ENCODE data around the gene ABR.

GRCh38 chr17:1109606-1110540, 69.9 kb downstream of the ABR start:
- TF ChIP-seq CTCF (IDR thresholded peaks at IDR 0.05 in 8 of 11, conservative IDR thresholded peaks at IDR 0.05 in 3 of 11) (peak in 1 of 11 experiments; percentile 2), POLR2A (IDR thresholded peaks at IDR 0.05) (no peak), POLR2AphosphoS5 (IDR thresholded peaks at IDR 0.05) (no peak)

Measured in spleen (tissue), 7 donors.